Astrocyte (in vitro differentiated cells and primary cell): ENCODE data around the gene SUSD2.

Experiments used
- CTCF ChIP-seq: IDR thresholded peaks from 2 replicates; pipeline ENCODE4 v1.5.1; 2011; ENCODE audit warnings: low read depth, mild to moderate bottlenecking, inconsistent platforms, low read length, moderate library complexity; ENCODE audit not compliant: insufficient read depth
- EZH2 ChIP-seq: IDR thresholded peaks from 2 replicates; pipeline ENCODE4 v1.6.1; 2012; ENCODE audit warnings: mild to moderate bottlenecking, low read length, inconsistent platforms; ENCODE audit not compliant: insufficient read depth

GRCh38 chr22:24159650-24160049 is 21.6 kb upstream of the SUSD2 start:
- TF ChIP-seq CTCF (no peak), EZH2 (no peak)
